Measurements from ENCODE around the gene IPO11.

IPO11 gene

GRCh38 chr5:62575066-62575465 lies 162.5 kb downstream of the IPO11 start:
- no peak overlapping the region for H3K4me3 ChIP-seq (ENCODE audit: low read depth, low read length)
- TF ChIP-seq MYC (IDR thresholded peaks at IDR 0.05; ENCODE audit: low read depth, low read length) (no peak), CTCF (IDR thresholded peaks at IDR 0.05; ENCODE audit: low read depth, low read length) (no peak), POLR2A (IDR thresholded peaks at IDR 0.05; ENCODE audit: extremely low read depth, insufficient read length) (no peak)
- TF ChIP-seq, protein P1, sequence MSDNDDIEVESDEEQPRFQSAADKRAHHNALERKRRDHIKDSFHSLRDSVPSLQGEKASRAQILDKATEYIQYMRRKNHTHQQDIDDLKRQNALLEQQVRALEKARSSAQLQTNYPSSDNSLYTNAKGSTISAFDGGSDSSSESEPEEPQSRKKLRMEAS (IDR thresholded peaks at IDR 0.05; ENCODE audit: low read depth, low read length), result no peak
- DNase-seq (ENCODE audit: low read depth), result no peak

GRCh38 chr5:62575489-62575888 lies 162.9 kb downstream of the IPO11 start:
- H3K4me3 ChIP-seq (ENCODE audit: low read depth, low read length), result no peak overlapping the region
- TF ChIP-seq POLR2A (IDR thresholded peaks at IDR 0.05; ENCODE audit: extremely low read depth, insufficient read length) (no peak), CTCF (IDR thresholded peaks at IDR 0.05; ENCODE audit: low read depth, low read length) (no peak), MYC (IDR thresholded peaks at IDR 0.05; ENCODE audit: low read depth, low read length) (no peak)
- TF ChIP-seq, protein P1 (IDR thresholded peaks at IDR 0.05; ENCODE audit: low read depth, low read length), result no peak
- no peak for DNase-seq (ENCODE audit: low read depth)

GRCh38 chr5:62576570-62577170 lies 164.1 kb downstream of the IPO11 start:
- no peak for DNase-seq (ENCODE audit: low read depth)
- no peak overlapping the region for H3K4me3 ChIP-seq (ENCODE audit: low read depth, low read length)
- no peak for TF ChIP-seq MYC (IDR thresholded peaks at IDR 0.05; ENCODE audit: low read depth, low read length)
- TF ChIP-seq, protein P1 (IDR thresholded peaks at IDR 0.05; ENCODE audit: low read depth, low read length), result no peak
- TF ChIP-seq CTCF (IDR thresholded peaks at IDR 0.05; ENCODE audit: low read depth, low read length), result no peak
- no peak for TF ChIP-seq POLR2A (IDR thresholded peaks at IDR 0.05; ENCODE audit: extremely low read depth, insufficient read length)

- no peak for DNase-seq (ENCODE audit: low read depth)
- no peak overlapping the region for H3K4me3 ChIP-seq (ENCODE audit: low read depth, low read length)
- TF ChIP-seq POLR2A (IDR thresholded peaks at IDR 0.05; ENCODE audit: extremely low read depth, insufficient read length), result no peak
- no peak for TF ChIP-seq MYC (IDR thresholded peaks at IDR 0.05; ENCODE audit: low read depth, low read length)
- no peak for TF ChIP-seq CTCF (IDR thresholded peaks at IDR 0.05; ENCODE audit: low read depth, low read length)
- TF ChIP-seq, protein P1 (IDR thresholded peaks at IDR 0.05; ENCODE audit: low read depth, low read length), result no peak
Observed at GRCh38 chr5:62577488-62577887, 164.9 kb downstream of the IPO11 start.

DNA sequence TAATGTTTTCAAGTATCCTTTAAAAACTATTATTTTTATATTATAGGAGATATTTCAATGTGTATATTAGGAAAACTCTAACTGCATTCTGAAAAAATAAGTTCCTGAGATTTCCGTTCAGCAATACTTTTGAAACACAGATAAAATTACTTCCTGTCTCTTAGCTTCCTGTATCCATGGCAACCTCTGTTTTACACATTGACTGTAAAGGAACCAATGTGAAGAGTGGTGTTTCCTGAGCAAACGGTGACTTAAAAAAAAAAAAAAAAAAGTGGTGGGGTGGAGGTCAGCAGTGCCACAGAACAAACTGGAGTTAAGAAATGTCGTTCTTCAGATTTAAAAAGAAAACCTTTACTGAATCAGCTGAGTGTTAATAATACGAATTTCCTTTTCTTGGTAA lies 166.0 kb downstream of the IPO11 start, which contains the start of gene LRRC70:
TSS of gene LRRC70 (plus strand) at position 280 of the 400 bp plus-strand sequence. CDS start 620 bp downstream, outside the sequence.
- peak; percentile 66 for DNase-seq (ENCODE audit: low read depth)
- TF ChIP-seq CTCF (IDR thresholded peaks at IDR 0.05; ENCODE audit: low read depth, low read length) (no peak), MYC (IDR thresholded peaks at IDR 0.05; ENCODE audit: low read depth, low read length) (no peak), POLR2A (IDR thresholded peaks at IDR 0.05; ENCODE audit: extremely low read depth, insufficient read length) (no peak)
- TF ChIP-seq, protein P1 (IDR thresholded peaks at IDR 0.05; ENCODE audit: low read depth, low read length), result no peak
- H3K4me3 ChIP-seq (ENCODE audit: low read depth, low read length), result no peak within 1 kb of the TSS
